Neural progenitor cell (in vitro differentiated cells): Measurements from ENCODE around the gene CACNG3. TPM values are rescaled to one million over a fixed set of nuclear protein-coding genes. Genes with fewer than 3 reads are reported as not detected.

Experiments used
- DNase-seq: peaks from one replicate; pipeline ENCODE4 v3.0.0-alpha.2; 2016; ENCODE audit warnings: low spot score
- H2AFZ ChIP-seq: fragments of 200-600 bp; sonication (generic); replicated peaks from 2 replicates; pipeline ENCODE4 v1.6.1; 2016; ENCODE audit warnings: antibody characterized with exemption
- H3F3A ChIP-seq: fragments of 200-600 bp; sonication (generic); 2 replicates; pipeline ENCODE4 v1.6.1; 2016; ENCODE audit warnings: antibody characterized with exemption, low read depth
- H3K27ac ChIP-seq: fragments of 200-600 bp; sonication (generic); 2 replicates; pipeline ENCODE4 v1.5.1; 2016; ENCODE audit warnings: mild to moderate bottlenecking
- H3K27me3 ChIP-seq: fragments of 200-600 bp; sonication (generic); 2 replicates; pipeline ENCODE4 v1.6.1; 2016; ENCODE audit warnings: mild to moderate bottlenecking, moderate library complexity
- H3K36me3 ChIP-seq: fragments of 200-600 bp; sonication (generic); 2 replicates; pipeline ENCODE4 v1.5.1; 2016
- H3K4me1 ChIP-seq: fragments of 200-600 bp; sonication (generic); 2 replicates; pipeline ENCODE4 v1.6.1; 2016; ENCODE audit warnings: mixed run types
- H3K4me2 ChIP-seq: fragments of 200-600 bp; sonication (generic); 2 replicates; pipeline ENCODE4 v1.6.1; 2016
- H3K4me3 ChIP-seq: fragments of 200-600 bp; sonication (generic); 2 replicates; pipeline ENCODE4 v1.5.1; 2016
- H3K79me2 ChIP-seq: fragments of 200-600 bp; sonication (generic); 2 replicates; pipeline ENCODE4 v1.6.1; 2016; ENCODE audit warnings: low read depth
- H3K9ac ChIP-seq: fragments of 200-600 bp; sonication (generic); 2 replicates; pipeline ENCODE4 v1.6.1; 2016
- H3K9me3 ChIP-seq: fragments of 200-600 bp; sonication (generic); 2 replicates; pipeline ENCODE4 v1.5.1; 2016; ENCODE audit warnings: low read depth
- H4K20me1 ChIP-seq: fragments of 200-600 bp; sonication (generic); 2 replicates; pipeline ENCODE4 v1.6.1; 2016; ENCODE audit warnings: low read depth
- H3K27ac Mint-ChIP-seq: 3 replicates; pipeline ENCODE4 v1.8.0; 2021; ENCODE audit warnings: mixed read lengths
- H3K27me3 Mint-ChIP-seq: 2 replicates; pipeline ENCODE4 v1.8.0; 2022; ENCODE audit warnings: low read depth, mild to moderate bottlenecking, inconsistent platforms, moderate library complexity, mixed read lengths; ENCODE audit not compliant: insufficient read depth
- H3K36me3 Mint-ChIP-seq: 3 replicates; pipeline ENCODE4 v1.8.0; 2021; ENCODE audit warnings: mixed read lengths
- H3K4me1 Mint-ChIP-seq: 3 replicates; pipeline ENCODE4 v1.8.0; 2021; ENCODE audit warnings: mixed read lengths
- H3K4me3 Mint-ChIP-seq: 3 replicates; pipeline ENCODE4 v1.8.0; 2021; ENCODE audit warnings: mild to moderate bottlenecking, moderate library complexity, mixed read lengths
- H3K9me3 Mint-ChIP-seq: 3 replicates; pipeline ENCODE4 v1.8.0; 2020; ENCODE audit warnings: mixed read lengths
- CTCF ChIP-seq: fragments of 200-600 bp; sonication (generic); IDR thresholded peaks from 2 replicates; pipeline ENCODE4 v1.5.1; 2017; ENCODE audit warnings: antibody characterized with exemption, mild to moderate bottlenecking
- EZH2 ChIP-seq: fragments of 200-600 bp; sonication (generic); IDR thresholded peaks from 2 replicates; pipeline ENCODE4 v1.6.1; 2017; ENCODE audit warnings: antibody characterized with exemption, mild to moderate bottlenecking, moderate library complexity
- EZH2phosphoT487 ChIP-seq: fragments of 200-600 bp; sonication (generic); IDR thresholded peaks from 2 replicates; pipeline ENCODE4 v1.6.1; 2017; ENCODE audit warnings: antibody characterized with exemption
- total RNA-seq: library from RNA; depleted of rRNA; stranded (reverse); fragments of >200 nt; gene quantifications from 2 replicates; pipeline ENCODE4 v1.2.3, GENCODE V29; 2015; ENCODE audit warnings: low replicate concordance

The CACNG3 gene
- not detected in 2 replicates for total RNA-seq

- H3K79me2 ChIP-seq: no peaks in the 10 kb centered on the region
- H3K36me3 ChIP-seq: no peaks in the 10 kb centered on the region
- H3K4me1 ChIP-seq: peaks cover 11% of the 10 kb centered on the region
- no peaks in the 10 kb centered on the region for H3F3A ChIP-seq
- Mint-ChIP-seq H3K27ac (no peak within 1 kb of the TSS), H3K4me1 (peaks cover 6% of the 10 kb centered on the region), H3K4me3 (peak within 1 kb of the TSS; percentile 74), H3K36me3 (no peaks in the 10 kb centered on the region), H3K9me3 (no peaks in the 10 kb centered on the region), H3K27me3 (peaks cover 39% of the 10 kb centered on the region)
- H4K20me1 ChIP-seq: peaks cover 37% of the 10 kb centered on the region
- H3K27ac ChIP-seq: no peak within 1 kb of the TSS
- peaks cover 74% of the 10 kb centered on the region for H3K27me3 ChIP-seq
- H2AFZ ChIP-seq: no peak within 1 kb of the TSS
- peak within 1 kb of the TSS; percentile 47 for H3K4me3 ChIP-seq
- no peak within 1 kb of the TSS for H3K9ac ChIP-seq
- no peaks in the 10 kb centered on the region for H3K9me3 ChIP-seq
- TF ChIP-seq EZH2 (peak; percentile 42), EZH2phosphoT487 (peak; percentile 61), CTCF (no peak)
- peak; percentile 99 for DNase-seq
- H3K4me2 ChIP-seq: peak within 1 kb of the TSS; percentile 76
Measured at GRCh38 chr16:24255456-24256371, at the start of gene CACNG3. CACNG3 (plus strand) TSS chr16:24256335; CDS start chr16:24256755, 420 bp downstream.

GRCh38 chr16:24206926-24207325 is 49.2 kb upstream of the CACNG3 start:
- Histone ChIP-seq H3K9me3 (no peaks in the 10 kb centered on the region), H3K36me3 (no peaks in the 10 kb centered on the region), H3K4me2 (no peak overlapping the region), H3K9ac (no peak overlapping the region), H2AFZ (no peak overlapping the region), H3K79me2 (no peaks in the 10 kb centered on the region), H3K27me3 (peaks cover 80% of the 10 kb centered on the region), H3F3A (peaks cover 17% of the 10 kb centered on the region), H3K4me3 (no peak overlapping the region), H3K27ac (no peak overlapping the region), H4K20me1 (peaks cover 34% of the 10 kb centered on the region), H3K4me1 (peaks cover 14% of the 10 kb centered on the region)
- H3K4me3 Mint-ChIP-seq: no peak overlapping the region
- no peak for DNase-seq
- peaks cover 21% of the 10 kb centered on the region for H3K4me1 Mint-ChIP-seq
- no peak overlapping the region for H3K27ac Mint-ChIP-seq
- no peak for TF ChIP-seq EZH2
- no peak for TF ChIP-seq EZH2phosphoT487
- no peak for TF ChIP-seq CTCF
- H3K36me3 Mint-ChIP-seq: no peaks in the 10 kb centered on the region
- H3K27me3 Mint-ChIP-seq: peaks cover 9% of the 10 kb centered on the region
- H3K9me3 Mint-ChIP-seq: peaks cover 4% of the 10 kb centered on the region

DNA sequence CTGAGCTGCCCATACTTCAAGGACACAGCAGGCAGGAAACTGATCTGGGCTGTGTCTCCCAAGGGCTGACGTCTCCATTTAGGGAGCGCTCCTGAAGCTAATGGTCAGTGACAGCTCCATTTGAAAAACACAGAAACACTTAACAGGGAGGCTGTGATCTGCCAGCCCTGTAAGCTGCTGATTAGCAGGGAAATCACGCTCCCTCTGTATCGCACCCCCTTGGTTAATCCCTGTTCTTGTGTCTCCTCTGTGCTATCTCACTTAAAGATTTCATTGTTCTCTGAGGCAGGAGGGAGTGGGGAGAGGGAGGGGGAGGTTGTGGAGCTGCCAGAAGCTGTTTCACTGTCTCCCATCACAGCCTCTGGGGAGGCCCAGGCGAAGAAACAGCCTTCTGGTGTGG is 47.4 kb upstream of the CACNG3 start:
- no peak overlapping the region for H3K4me2 ChIP-seq

More for the DNA sequence above, 47.4 kb upstream of the CACNG3 start:
- Mint-ChIP-seq H3K9me3 (no peaks in the 10 kb centered on the region), H3K4me3 (no peak overlapping the region), H3K27me3 (peaks cover 9% of the 10 kb centered on the region), H3K27ac (peak overlapping the region; percentile 38), H3K36me3 (no peaks in the 10 kb centered on the region), H3K4me1 (peaks cover 21% of the 10 kb centered on the region)
- no peak overlapping the region for H3K4me3 ChIP-seq
- no peaks in the 10 kb centered on the region for H3K36me3 ChIP-seq
- no peak overlapping the region for H3K9ac ChIP-seq
- H4K20me1 ChIP-seq: peaks cover 32% of the 10 kb centered on the region
- peaks cover 14% of the 10 kb centered on the region for H3K4me1 ChIP-seq
- peaks cover 17% of the 10 kb centered on the region for H3F3A ChIP-seq
- H3K79me2 ChIP-seq: no peaks in the 10 kb centered on the region
- no peak overlapping the region for H2AFZ ChIP-seq
- H3K9me3 ChIP-seq: no peaks in the 10 kb centered on the region
- no peak overlapping the region for H3K27ac ChIP-seq
- TF ChIP-seq EZH2: no peak
- TF ChIP-seq CTCF: no peak
- peak; percentile 100 for TF ChIP-seq EZH2phosphoT487
- DNase-seq: peak; percentile 94
- peaks cover 93% of the 10 kb centered on the region for H3K27me3 ChIP-seq
